PFSK-1 (cell line): Measurements from ENCODE around the gene TPM3.

ENCODE experiments used
- POLR2AphosphoS5 ChIP-seq: IDR thresholded peaks from 2 replicates; pipeline ENCODE4 v1.6.1; 2012; ENCODE audit warnings: low read depth, mild to moderate bottlenecking, control low read depth, low read length, moderate library complexity
- REST ChIP-seq, 2 experiments: IDR thresholded peaks; 2 replicates each; pipeline versions ENCODE4 v1.6.1 to v1.8.0; 2011 to 2012; ENCODE audit warnings: low read depth in 2 of 2, low read length in 2 of 2, control low read depth in 1 of 2, inconsistent platforms in 1 of 2, mild to moderate bottlenecking in 1 of 2, moderate library complexity in 1 of 2; ENCODE audit not compliant: insufficient read depth in 1 of 2
- SIN3A ChIP-seq: IDR thresholded peaks from 2 replicates; pipeline ENCODE4 v1.6.1; 2012; ENCODE audit warnings: mild to moderate bottlenecking, low read length, moderate library complexity, borderline replicate concordance; ENCODE audit not compliant: insufficient read depth
- TAF1 ChIP-seq: IDR thresholded peaks from 2 replicates; pipeline ENCODE4 v1.6.1; 2012; ENCODE audit warnings: low read length, control low read depth, borderline replicate concordance; ENCODE audit not compliant: insufficient read depth

- TF ChIP-seq REST (IDR thresholded peaks at IDR 0.05; ENCODE audit: insufficient read depth in 1 of 2, low read depth in 2 of 2, low read length in 2 of 2) (no peak), TAF1 (no peak), POLR2AphosphoS5 (no peak), SIN3A (no peak)
Measured at GRCh38 chr1:154133256-154133655, 58.6 kb downstream of the TPM3 start.
